Mucosa of rectum (tissue), 2 donors: ENCODE data around the gene MACROD2.

Experiments used
- H3K27ac ChIP-seq, 2 donors: one replicate each; pipeline ENCODE4 v1.7.0; 2013; ENCODE audit warnings: inconsistent platforms in 2 of 2, low read depth in 2 of 2, low read length in 2 of 2
- H3K27me3 ChIP-seq, 2 donors: one replicate each; pipeline ENCODE4 v1.7.0; 2013; ENCODE audit warnings: low read length in 2 of 2; ENCODE audit not compliant: control insufficient read depth in 2 of 2, insufficient read depth in 2 of 2
- H3K36me3 ChIP-seq, 2 donors: one replicate each; pipeline ENCODE4 v1.7.0; 2013; ENCODE audit warnings: low read length in 2 of 2; ENCODE audit not compliant: control insufficient read depth in 2 of 2, insufficient read depth in 2 of 2
- H3K4me1 ChIP-seq, 2 donors: one replicate each; pipeline ENCODE4 v1.7.0; 2013; ENCODE audit warnings: low read length in 2 of 2, mild to moderate bottlenecking in 1 of 2; ENCODE audit not compliant: control insufficient read depth in 2 of 2, insufficient read depth in 2 of 2
- H3K4me3 ChIP-seq, 2 donors: one replicate each; pipeline ENCODE4 v1.7.0; 2013; ENCODE audit warnings: low read length in 2 of 2
- H3K9ac ChIP-seq, 2 donors: one replicate each; pipeline ENCODE4 v1.7.0; 2013; ENCODE audit warnings: low read length in 2 of 2, low read depth in 1 of 2, mild to moderate bottlenecking in 1 of 2
- H3K9me3 ChIP-seq, 2 donors: one replicate each; pipeline ENCODE4 v1.7.0; 2013; ENCODE audit warnings: low read length in 2 of 2; ENCODE audit not compliant: control insufficient read depth in 2 of 2
- donor health status: healthy.
- donor health status: Normal muscosa, but diverticular disease.

The MACROD2 gene

DNA sequence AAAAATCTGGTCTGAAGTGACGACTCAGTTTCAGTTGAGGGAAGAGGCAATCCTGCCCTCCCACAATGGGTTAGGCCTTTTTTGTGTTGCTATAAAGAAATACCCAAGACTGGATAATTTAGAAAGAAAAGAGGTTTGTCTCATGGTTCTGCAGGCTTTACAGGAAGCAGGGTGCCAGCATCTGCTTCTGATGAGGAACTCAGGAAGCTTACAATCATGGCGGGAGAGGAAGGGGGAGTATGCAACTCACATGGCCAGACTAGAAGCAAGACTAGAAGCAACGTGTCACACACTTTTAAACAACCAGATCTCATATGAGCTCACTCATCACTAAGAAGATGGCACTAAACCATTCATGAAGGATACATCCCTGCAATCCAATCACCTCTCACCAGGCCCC, 2048.6 kb downstream of the MACROD2 start:
- H3K4me3 ChIP-seq: no peak overlapping the region
- no peak overlapping the region for H3K27ac ChIP-seq
- no peak overlapping the region for H3K9ac ChIP-seq
- H3K9me3 ChIP-seq: no peaks in the 10 kb centered on the region
- H3K36me3 ChIP-seq: no peaks in the 10 kb centered on the region
- no peaks in the 10 kb centered on the region for H3K27me3 ChIP-seq
- no peaks in the 10 kb centered on the region for H3K4me1 ChIP-seq

DNA sequence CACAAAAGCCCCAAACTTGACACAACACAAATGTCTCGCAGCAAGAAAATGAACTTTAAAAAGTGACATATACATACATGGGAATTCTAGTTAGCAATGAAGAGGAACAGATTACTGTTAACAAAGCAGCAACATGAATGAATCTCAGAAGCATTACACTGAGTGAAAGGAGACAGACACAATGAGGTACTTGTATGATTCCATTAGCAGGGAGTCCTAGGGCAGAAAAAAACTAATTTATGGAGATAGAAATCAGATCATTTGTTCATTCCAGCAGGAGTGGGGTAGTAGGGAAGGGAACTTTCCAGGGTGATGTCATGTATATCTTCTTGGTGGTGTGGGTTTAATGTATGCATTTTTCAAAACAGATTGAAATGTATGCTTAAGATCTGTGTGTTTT, 2053.6 kb downstream of the MACROD2 start:
- Histone ChIP-seq H3K9me3 (no peaks in the 10 kb centered on the region), H3K36me3 (no peaks in the 10 kb centered on the region), H3K4me1 (no peaks in the 10 kb centered on the region), H3K27me3 (no peaks in the 10 kb centered on the region), H3K9ac (no peak overlapping the region), H3K27ac (no peak overlapping the region), H3K4me3 (no peak overlapping the region)

- H3K36me3 ChIP-seq: no peaks in the 10 kb centered on the region
- H3K4me1 ChIP-seq: no peaks in the 10 kb centered on the region
- H3K27ac ChIP-seq: no peak overlapping the region
- H3K4me3 ChIP-seq: no peak overlapping the region
- no peaks in the 10 kb centered on the region for H3K27me3 ChIP-seq
- H3K9ac ChIP-seq: no peak overlapping the region
- H3K9me3 ChIP-seq: no peaks in the 10 kb centered on the region
These were observed 2054.3 kb downstream of the MACROD2 start for GRCh38 chr20:16049529-16050093.

GRCh38 chr20:16050366-16050765, 2055.1 kb downstream of the MACROD2 start:
- H3K9me3 ChIP-seq: no peaks in the 10 kb centered on the region
- H3K36me3 ChIP-seq: no peaks in the 10 kb centered on the region
- no peaks in the 10 kb centered on the region for H3K27me3 ChIP-seq
- no peak overlapping the region for H3K9ac ChIP-seq
- no peak overlapping the region for H3K4me3 ChIP-seq
- no peak overlapping the region for H3K27ac ChIP-seq
- H3K4me1 ChIP-seq: no peaks in the 10 kb centered on the region

DNA sequence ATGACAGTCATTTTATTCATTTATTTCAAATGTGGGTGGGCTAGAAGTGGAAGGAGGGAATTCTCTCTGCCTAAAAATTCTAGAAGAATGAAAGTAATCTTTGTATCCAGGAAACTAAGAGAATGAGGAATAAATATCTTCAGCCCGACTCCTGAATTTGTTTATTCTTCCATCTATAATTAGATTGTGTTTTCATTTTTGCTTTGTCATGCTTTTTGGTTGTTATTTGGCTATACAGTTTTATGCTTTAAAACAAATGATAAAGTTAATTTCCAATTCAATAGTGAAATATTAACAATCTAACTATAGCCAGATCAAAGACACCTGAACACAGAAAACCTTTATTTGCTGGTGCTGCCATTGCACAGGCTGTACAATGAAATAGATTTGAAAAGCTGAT, 2056.7 kb downstream of the MACROD2 start:
- Histone ChIP-seq H3K4me1 (no peaks in the 10 kb centered on the region), H3K27me3 (no peaks in the 10 kb centered on the region), H3K9ac (no peak overlapping the region), H3K36me3 (no peaks in the 10 kb centered on the region), H3K9me3 (no peaks in the 10 kb centered on the region), H3K4me3 (no peak overlapping the region), H3K27ac (no peak overlapping the region)

DNA sequence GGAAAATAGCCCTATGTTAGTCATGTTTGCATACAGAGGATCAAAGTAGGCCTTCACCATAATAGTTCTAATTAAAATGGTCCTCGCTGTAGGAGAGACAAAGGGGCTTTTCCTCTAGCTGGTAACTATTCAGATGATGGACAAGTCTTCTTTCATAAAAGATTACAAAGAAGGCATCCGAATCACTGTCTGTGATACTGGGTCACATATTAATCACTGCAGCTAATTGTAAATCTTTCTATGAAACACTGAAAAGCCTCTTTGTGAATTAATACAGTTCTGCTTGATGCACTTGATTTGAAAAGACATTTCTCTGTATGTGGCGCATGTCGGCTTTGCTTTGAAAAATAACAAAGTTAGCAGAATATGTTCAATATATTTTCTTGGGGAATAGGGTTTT, 2057.1 kb downstream of the MACROD2 start:
- Histone ChIP-seq H3K36me3 (no peaks in the 10 kb centered on the region), H3K27me3 (no peaks in the 10 kb centered on the region), H3K9me3 (no peaks in the 10 kb centered on the region), H3K27ac (no peak overlapping the region), H3K9ac (no peak overlapping the region), H3K4me1 (no peaks in the 10 kb centered on the region), H3K4me3 (no peak overlapping the region)

DNA sequence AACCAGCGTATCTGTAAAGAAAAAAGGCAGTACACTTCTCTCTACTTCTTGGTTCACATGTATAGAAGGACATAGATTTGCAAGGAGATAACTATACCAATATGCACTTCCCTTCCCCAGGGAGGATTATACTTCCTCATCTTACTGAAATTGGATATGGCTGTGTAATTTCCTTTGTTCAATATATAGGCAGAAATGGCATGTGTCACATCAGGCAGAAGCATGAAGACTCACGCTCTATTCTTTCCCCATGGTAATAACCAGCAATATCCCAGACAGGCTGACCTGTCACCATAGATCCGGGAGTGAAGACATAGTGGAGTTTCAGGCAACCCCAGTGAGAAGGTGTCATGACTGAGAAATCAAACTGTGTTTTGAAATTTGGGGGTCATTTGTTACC, 2059.7 kb downstream of the MACROD2 start:
- Histone ChIP-seq H3K36me3 (no peaks in the 10 kb centered on the region), H3K27ac (no peak overlapping the region), H3K9ac (no peak overlapping the region), H3K4me1 (no peaks in the 10 kb centered on the region), H3K27me3 (no peaks in the 10 kb centered on the region), H3K9me3 (no peaks in the 10 kb centered on the region), H3K4me3 (no peak overlapping the region)

- Histone ChIP-seq H3K4me1 (no peaks in the 10 kb centered on the region), H3K27ac (no peak overlapping the region), H3K9ac (no peak overlapping the region), H3K27me3 (no peaks in the 10 kb centered on the region), H3K9me3 (no peaks in the 10 kb centered on the region), H3K4me3 (no peak overlapping the region), H3K36me3 (no peaks in the 10 kb centered on the region)
These were observed 2062.3 kb downstream of the MACROD2 start for GRCh38 chr20:16057651-16058050.

- Histone ChIP-seq H3K4me1 (no peaks in the 10 kb centered on the region), H3K9ac (no peak overlapping the region), H3K9me3 (no peaks in the 10 kb centered on the region), H3K4me3 (no peak overlapping the region), H3K27ac (no peak overlapping the region), H3K27me3 (no peaks in the 10 kb centered on the region), H3K36me3 (no peaks in the 10 kb centered on the region)
These were observed 2063.0 kb downstream of the MACROD2 start for GRCh38 chr20:16058268-16058667.

- no peaks in the 10 kb centered on the region for H3K36me3 ChIP-seq
- no peak overlapping the region for H3K27ac ChIP-seq
- no peaks in the 10 kb centered on the region for H3K27me3 ChIP-seq
- no peaks in the 10 kb centered on the region for H3K9me3 ChIP-seq
- no peaks in the 10 kb centered on the region for H3K4me1 ChIP-seq
- H3K4me3 ChIP-seq: no peak overlapping the region
- H3K9ac ChIP-seq: no peak overlapping the region
These were observed 2064.5 kb downstream of the MACROD2 start for GRCh38 chr20:16059841-16060240.

DNA sequence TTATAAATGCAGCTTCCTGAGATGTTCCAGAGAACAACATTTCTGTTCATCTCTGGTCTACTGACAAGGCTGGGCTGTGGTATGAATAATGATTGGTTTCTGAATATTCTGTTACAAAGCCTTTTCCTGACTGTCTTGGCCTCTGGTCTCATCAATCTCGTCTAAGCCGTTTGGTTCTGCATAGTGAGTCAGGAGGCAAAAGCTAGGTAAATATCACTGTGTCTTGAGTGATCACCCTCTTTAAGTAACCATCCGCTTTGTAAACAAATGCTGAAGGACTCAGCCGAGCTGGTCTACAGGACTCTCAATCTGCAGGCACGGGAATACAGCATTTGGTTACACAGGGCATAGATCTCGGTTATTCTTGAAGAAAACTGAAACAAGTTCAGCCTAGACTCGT, 2066.0 kb downstream of the MACROD2 start:
- Histone ChIP-seq H3K9ac (no peak overlapping the region), H3K36me3 (no peaks in the 10 kb centered on the region), H3K27ac (no peak overlapping the region), H3K4me3 (no peak overlapping the region), H3K27me3 (no peaks in the 10 kb centered on the region), H3K9me3 (no peaks in the 10 kb centered on the region), H3K4me1 (no peaks in the 10 kb centered on the region)
